Measurements from ENCODE around the gene STK26.
"Not testable (repeated sequence)": the region's sequence is repeated elsewhere in the genome, so short reads cannot be mapped to it uniquely, and the experiment has no call there.

Gene STK26

DNA sequence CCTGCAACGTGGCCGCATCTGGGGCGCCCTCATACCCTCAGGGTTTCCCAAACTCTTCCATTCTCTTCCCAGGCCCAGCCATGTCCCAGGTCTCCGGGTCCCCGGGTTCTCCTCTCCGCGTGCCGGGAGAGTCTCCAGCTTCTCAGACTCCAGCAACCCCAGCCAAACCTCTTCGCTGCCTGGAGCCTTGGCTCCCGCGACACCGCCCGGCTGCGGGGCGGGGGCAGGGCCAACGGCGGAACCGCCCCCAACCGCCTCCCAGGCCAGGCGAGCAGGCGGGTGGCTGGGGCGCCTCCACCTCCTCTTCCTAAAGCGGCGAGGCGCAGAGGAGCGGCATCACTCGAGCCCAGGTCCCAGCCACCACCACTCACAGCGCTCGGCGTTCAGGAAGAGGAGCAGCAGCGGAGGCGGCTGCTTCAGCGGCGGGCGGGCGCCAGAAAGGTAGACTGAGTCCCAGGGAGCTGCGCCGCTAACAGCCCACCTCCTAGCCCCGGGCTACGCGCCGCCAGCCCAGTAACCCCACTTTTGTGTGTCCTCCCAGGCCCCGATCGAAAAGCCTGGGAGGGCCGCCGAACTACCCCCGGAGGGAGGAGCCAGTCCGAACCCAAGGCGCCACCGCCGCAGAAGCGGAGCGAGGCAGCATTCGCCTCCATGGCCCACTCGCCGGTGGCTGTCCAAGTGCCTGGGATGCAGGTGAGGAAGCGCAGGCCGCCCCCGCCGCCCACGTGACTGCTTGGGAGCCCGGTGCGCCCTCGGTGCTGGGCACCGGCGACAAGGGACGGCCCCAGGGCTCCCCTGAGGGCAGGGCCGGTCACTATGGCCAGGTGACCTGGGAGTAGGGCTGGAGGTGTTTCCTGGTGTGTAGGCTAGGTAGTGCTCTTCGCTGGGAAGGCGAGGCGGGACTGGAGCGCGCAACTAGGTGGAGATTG lies at the start of gene STK26:
TSS of gene STK26 (plus strand) at position 336 of the 929 bp plus-strand sequence. CDS start at position 652, 316 bp downstream.
- peak; percentile 68 for DNase-seq

DNA sequence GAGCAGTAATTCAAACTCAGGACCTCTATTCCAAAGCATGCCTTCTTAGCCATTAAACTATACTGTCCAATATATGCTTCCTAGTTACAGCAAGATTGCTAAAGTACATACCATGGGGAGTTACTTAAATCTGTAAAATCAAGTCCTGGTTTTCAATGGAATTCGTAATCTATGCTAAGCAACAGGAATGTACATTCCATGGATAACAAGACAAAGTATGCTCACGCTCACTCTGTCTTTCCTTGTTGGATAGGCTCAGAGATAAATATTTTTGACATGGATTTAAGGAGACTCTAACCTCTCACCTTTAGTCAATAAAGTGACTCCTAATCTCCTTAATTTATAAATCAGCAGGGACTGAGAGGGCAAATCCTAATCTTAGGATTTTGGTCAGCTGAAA lies 47.3 kb upstream of the STK26 start:
- no peak for DNase-seq

DNA sequence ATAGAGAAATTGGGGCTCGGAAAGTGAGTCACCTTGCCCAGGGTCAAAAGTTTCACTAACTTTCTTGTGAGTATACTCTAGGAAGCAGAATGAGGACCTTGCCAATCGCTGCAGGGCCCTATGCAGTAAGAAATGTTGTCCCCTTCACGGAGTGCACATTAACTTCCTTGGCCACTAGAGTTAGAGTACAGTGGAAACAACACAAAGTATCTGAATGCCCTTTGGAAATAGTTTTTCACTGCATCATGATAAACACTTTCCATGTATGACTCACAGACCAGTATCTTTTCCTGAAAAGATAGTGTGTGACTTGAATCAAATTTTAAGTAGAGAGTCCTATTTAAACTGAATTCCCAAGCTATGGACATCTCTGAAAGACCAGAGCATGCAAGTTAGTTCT lies 45.5 kb upstream of the STK26 start:
- no peak for DNase-seq

DNA sequence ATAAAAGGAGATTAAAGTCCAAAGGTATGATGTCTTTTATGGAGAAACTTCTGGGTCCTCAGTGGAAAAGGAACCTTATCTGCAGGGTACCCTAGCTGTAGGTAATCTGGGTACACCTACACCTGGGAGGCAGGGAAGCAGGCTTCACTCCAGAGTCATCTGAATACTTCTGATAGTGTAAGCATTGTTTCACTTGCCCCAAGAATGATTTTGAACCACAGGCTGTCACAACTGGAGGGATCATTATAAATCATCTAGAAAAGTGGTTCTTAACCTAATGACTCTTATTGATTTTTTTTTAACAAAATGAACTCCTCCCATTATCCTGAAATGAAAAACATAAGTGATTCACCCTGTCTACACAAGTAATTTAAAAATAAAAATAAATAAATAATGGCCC lies 44.0 kb upstream of the STK26 start:
- no peak for DNase-seq

DNA sequence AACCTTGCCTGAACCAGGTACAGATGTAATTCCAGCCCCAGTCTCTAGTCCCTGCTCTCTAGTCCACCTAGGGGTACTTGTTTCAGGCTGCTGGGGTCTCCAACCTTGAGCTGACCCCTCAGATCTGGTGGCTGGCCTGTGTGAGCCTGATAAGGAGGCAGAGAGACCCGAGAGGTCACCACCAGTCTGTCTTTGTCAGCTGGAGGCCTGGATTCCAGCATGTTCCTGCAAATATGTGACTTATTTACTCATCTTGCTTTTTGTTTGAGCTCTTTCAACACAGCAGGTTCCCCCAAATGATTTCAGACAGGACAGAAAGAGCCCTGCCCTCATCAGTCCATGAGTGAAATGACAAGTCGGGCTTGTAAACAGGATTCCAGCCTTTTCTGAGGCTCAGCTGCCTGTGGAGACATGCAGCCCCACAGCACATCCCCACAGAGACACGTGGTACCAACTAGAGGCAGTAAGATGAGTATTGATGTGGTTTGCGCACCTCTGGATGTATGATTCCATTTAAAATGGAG lies 37.5 kb upstream of the STK26 start:
- no peak for DNase-seq

DNA sequence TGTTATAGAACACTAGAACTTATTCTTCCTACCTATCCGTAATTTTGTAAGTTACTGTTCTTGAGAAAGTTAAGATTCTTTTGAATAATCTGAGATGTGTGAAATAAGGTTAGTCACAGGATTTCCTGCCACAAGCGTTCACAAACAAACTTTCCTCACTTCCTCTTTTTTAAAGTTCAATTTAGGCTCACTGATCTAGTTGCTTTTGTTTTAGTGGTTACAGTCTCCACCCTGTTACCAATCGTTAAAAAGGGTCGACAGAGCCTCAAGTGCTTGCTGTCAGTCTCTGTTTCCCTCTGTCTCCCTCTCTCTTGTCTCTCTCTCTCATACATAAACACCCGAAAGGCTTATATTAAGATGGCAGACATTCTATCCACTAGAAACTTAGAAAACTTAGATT lies 35.9 kb upstream of the STK26 start:
- DNase-seq, result no peak

DNA sequence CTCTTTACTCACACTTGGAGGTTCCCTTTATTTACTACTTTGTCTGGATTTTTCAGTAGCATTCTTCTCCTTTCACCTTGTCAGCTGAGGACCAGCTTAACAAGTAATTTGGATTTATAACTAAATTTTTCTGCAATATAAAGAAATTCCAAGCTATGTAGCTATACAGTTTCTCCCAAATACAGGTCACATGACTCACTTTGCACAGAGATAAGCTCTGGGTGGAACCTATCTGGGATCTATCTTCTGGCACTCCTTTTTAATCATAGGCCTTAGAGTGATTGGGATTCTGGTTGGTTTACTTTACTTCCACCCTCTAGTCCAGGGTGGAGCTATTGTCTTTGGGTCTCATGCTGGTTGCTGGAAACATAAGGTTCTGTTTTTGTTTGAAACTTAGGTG lies 34.9 kb upstream of the STK26 start:
- DNase-seq, result no peak

DNA sequence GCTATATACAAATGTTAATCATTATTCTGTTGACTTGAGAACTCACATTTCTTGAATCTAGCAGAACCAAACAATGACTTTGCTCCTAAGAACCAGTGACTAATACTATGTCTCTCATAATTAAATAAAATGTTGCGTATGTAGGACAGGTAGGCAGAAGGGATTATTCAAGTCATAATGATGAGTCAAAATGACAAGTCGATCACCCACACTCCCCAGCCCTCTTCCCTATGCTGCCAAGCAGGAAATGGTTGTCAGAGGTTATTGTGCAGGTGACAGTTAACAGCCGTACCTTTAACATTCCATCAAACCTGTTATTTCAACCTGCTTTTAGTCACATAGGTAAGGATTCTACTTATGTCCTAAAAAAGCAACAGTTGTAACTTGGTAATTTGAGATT lies 22.0 kb upstream of the STK26 start:
- DNase-seq, result no peak

DNA sequence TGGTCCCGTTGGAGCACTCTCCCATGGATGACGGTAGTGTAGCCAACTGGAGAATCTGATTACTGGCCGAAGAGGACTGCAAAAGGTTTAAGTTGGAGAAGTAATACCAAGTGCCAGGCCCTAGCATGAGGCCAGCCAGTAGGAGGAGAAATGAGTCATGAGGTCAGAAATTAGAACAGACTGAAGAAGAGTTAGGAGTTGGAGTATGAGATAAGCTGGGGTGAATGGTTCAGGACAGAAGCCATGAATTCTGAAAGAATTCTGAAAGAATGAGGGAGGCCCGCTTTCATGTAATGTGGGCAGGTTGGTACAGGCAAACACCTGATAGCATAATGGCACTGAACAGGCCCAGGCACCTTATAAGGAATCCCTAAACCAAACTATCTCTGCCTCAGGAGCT lies 18.4 kb upstream of the STK26 start:
- no peak for DNase-seq

DNA sequence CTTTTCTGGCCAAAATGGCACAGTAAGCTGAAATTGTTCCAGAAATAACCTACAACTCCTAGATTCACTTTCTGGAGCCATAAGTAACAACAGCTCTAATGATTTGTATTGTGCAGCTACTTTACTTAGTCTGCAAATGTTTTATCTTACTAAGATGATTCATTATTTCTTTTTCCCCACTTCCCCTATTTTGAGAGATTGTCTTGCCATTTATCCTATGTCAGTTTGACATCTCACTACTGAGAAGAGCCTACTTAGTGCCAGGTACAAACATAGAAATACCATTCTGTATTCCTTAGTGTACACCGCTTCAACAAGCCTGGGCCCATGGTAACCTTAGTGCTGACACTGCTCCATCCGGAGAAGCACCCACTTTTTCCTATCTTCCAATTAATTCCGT lies 13.8 kb upstream of the STK26 start:
- no peak for DNase-seq

DNA sequence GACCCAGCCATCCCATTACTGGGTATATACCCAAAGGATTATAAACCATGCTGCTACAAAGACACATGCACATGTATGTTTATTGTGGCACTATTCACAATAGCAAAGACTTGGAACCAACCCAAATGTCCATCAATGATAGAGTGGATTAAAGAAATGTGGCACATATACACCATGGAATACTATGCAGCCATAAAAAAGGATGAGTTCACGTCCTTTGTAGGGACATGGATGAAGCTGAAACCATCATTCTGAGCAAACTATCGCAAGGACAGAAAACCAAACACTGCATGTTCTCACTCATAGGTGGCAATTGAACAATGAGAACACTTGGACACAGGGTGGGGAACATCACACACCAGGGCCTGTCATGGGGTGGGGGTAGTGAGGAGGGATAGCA lies 12.9 kb upstream of the STK26 start:
- not testable (repeated sequence) for DNase-seq

DNA sequence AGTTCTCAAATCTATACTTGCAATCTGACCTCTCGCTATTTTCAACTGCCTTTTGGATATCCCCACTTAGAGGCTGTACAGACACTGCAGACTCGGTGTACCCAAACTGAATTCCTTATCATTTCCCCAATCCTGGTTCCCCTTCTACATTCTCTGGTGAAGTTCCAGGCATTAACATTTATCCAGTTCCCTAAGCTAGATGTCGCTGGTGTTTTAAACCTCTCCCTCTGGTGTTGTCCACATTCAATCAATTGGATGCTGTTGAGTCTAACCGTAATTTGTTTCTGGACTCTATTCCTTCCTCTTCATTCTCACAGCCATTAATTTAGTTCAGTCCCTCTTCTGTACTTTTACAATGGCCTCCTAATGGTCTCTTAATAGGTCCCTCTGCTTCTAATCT lies 7.2 kb upstream of the STK26 start:
- DNase-seq, result no peak

DNA sequence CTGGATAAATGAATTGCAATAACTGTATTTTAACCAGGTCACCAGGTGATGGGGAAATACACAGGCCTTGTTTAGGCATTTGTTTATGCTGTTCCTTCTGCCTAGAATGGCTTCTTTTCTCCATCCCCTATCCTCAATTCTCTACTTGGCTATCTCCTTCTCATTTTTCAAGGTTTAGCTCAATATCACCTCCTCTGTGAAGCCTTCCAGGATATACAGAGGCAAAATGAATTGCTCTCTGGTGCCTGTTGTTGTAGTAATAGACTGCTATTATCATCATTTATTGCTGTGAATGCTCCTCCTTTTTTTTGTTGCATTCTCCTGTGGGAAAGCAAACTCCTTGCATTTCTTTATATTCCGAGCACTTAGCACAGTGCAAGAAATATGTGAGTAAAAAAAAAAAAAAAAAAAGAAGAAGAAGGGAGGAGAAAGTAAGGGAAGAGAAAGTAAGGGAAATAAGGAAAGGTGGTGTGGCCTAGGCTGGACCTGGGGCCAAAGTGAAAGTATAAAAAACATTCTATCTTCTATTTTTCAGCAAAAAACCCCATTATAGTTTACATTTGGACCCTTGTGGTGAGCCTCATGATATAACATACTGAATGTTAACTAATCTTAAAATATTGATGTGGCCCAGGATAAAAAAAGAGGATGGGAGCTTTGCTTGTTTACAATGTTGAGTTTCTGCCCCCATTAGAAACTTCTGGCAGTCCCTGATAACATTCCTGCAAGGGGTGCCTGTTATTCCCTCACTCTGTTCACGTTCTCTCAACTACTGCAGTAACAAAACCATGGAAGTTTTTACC lies 6.3 kb upstream of the STK26 start:
- DNase-seq, result no peak

DNA sequence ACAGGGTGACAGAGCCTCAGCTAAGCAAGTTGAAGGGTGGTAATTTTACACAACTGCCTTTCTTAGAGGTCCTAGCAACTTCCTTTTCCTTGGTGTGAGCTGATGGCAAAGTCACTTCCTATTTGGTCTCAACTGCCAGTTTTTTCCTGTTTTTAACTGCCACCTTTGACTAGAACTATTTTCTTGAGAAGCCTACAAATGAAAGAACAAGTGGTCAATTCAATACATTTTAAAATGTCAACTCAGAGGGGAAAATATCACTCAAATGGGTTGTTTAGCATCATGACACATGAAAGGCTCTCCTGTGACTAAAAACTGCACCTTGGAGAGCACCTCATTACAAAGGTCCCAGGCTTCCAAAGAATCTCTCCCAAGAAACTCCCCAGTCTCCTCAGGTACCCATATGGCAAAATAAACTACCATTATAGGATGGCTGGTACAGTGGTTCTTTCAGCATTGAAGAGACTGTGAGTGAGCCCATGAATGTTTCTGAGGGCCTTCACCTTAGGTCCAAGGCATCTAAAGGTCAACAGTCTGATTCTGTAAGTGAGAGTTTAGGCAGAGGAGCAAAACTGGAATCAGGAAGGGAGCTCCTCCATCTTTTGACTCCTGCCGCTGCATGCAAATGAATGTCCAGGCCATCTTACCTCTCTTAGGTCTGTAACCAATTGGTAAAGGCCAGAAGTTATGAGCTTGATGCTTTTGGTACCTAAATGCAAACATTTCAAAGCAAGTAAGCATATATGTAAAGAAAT lies 5.5 kb upstream of the STK26 start:
- no peak for DNase-seq

DNA sequence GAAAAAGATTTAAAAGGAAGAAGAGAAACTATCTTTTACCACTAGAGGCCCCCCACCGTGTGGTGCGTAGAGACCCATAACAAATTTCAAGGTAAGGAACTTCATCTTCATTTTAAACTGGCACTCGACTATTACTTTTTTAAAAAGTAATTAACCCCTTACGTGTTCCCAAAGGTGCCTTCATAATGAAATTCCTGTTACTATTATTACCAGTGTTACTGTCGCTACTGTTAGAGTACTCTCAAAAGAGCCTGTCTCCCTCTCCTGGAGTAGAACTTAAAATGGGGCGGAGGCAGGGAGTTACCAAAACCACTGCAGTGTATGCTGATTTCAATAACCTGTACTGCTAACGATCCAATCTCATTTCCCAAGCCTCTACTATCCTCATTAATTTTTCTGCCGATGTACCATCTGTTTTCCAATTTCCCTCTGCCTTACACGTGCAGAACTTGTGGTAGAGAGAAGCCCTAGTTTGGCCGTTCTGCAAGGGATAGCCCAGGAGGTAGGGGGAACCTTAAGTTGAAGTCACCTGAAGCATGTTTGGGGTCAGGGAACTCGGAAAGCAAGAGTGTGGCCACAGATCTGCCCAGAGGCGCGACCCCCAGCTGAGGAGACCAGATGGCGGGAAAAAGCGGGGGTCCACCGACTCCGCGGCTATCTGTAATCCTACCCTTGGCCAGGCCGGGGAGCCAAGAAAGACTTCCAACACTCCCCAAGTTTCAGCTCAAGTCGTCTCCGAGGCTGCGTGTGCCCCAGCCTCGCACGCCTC lies 720 bp upstream of the STK26 start:
- DNase-seq, result no peak

DNA sequence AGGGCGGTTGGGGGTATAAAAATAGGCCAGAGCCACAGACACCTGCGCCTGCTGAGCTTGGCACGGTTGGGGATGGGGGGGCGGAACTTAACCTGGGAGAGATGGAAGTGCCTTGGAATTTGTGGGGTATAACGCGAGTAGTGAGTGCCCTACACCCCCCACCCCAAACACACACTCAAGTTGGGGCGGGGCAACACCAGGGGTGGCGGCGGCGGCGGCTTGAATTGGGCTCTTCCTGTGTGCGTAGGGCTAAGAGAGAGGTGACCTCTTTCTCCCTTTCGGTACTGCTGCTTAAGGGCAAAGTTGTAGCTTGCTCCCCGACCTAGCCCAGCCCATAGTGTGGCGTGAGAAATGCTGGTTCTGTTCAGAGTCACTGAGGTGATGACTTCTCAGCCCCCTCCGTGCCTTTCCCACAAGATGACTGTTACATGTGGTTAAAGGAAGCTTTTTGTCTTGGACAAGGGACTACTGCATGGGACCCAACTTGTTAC lies 839 bp downstream of the STK26 start:
- no peak for DNase-seq

DNA sequence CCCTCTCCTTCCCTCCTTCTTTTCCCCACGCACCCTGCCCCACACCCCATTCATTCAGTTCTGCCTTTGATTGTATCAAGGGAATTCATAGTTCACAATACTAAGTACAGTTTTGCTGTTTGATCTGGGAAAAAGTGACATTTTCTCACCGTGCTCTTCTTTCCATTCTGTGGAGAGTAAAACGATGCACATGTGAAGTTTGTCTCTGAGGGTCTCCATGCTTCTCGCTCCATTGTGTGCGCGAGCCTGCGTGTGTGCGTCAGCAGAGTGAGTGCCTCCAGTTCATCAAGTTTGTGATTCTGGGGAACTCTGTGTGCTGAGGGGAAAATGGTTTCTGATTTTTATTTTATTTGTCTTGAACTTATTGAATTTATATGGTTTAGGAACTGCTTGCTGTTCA lies 1.9 kb downstream of the STK26 start:
- DNase-seq, result no peak

DNA sequence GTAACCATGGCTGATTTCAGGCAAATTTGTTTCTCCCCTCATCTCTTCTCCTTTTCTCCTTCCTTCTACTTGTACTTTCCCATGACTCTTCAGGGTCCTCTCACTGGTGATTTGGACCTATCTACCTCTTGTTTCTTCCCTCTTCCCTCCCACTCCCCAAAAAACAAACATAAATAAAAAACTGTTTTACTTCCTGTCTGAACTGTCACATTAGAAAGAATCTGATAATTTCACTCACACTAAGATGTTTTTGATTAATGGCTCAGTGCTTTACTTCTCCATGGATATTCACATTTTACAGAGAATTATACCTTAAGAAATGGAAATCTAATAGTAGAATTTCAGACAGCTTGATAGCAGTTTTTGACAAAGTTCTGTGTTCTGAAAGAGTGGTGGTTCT lies 7.2 kb downstream of the STK26 start:
- no peak for DNase-seq

DNA sequence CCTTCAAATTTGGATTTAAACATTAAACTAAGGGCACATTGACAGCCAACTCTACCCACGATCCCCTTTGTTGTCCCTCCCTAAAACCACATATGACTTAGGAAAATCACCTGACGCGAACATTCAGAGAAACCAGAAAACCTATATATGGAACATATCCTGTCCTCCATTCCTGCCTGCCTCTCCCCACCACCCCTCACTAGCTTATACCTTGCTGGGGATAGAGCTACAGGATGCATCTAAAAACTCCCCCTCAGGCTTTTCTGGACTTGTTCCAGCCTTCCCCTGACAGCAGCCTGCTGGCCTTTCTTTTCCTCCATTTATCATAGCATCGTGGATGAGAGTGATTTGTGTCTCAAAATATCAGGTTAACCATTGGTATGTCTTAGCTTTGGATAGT lies 8.8 kb downstream of the STK26 start:
- DNase-seq, result no peak

DNA sequence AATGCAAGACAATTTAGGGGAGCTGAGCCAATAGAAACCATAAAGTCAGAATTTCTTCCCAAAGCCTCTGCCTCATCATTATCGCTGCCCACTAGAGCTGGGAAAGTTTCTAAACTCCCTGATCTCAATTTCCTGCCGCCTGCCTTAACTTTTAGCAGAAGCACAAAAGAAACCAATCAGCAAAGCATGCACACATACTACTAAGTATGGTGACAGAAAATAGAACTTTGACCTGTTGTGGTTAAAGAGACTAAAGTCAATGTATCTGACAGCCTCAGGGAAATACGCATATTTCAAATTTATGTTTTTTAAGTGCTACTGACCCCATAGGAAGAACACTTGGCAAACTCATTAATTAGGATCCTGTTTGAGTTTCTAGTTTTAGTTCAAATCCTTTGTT lies 10.1 kb downstream of the STK26 start:
- no peak for DNase-seq

DNA sequence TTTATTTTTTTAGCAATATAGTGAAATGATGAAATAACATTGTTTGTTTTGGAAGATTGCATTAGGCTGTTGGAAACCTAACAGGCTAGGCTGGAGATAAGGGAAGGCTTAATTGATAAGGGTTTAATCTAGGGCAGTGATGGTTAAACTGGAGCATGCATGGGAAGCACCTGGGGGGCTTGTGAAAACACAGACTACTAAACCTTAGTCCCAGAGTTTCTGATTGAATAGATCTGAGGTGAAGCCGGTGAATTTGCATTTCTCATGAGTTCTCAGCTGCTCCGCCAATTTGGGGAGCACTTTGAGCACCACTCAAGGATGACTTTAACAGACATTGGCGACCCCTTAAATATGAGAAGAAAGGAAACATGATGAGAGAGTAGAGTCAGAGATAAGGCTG lies 11.5 kb downstream of the STK26 start:
- DNase-seq, result no peak

DNA sequence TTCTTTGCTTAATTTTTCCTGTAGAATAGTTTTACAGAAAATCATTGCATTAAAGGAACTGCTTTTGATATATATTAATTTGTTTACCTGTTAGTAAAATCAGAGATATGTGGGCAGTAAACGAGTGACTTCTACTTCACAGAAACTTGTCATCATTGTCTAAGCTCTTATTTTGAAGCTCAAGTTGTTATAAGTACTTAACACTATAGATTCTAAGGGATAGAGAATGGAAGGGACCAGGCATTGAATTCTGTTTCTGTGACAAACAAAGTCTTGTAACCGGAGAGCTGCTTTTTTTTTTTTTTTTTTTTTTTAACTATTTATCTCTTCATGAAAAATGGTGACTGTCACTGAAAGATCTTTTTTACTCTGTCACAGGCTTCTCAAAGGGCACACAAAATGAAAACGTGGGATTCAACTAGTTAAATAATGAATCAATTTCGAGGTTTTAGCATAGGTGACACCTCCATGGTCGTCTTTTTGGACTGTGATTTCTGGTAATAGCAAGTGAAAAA lies 14.4 kb downstream of the STK26 start:
- no peak for DNase-seq

All from NCI-H1436 (cell line).